HG02973 (cell line): ENCODE data around the gene ELOVL2.
A peak's percentile ranks its signal among the peaks of the same experiment; 100 is the strongest.
"Not testable (repeated sequence)": the region's sequence is repeated elsewhere in the genome, so short reads cannot be mapped to it uniquely, and the experiment has no call there.

Experiments used
- ATAC-seq: cut with Tn5 transposase; IDR thresholded peaks from one replicate; pipeline ENCODE4 v1.9.1; 2021; ENCODE audit warnings: moderate library complexity; ENCODE audit not compliant: unreplicated experiment

ELOVL2 gene

GRCh38 chr6:11043961-11044711 lies at the start of gene ELOVL2:
TSS of gene ELOVL2 (minus strand) at chr6:11044305. CDS start at chr6:11044230, 75 bp downstream.
- ATAC-seq = peak; percentile 60

- ATAC-seq = peak; percentile 13
Observed at GRCh38 chr6:11093376-11093625, 49.2 kb upstream of the ELOVL2 start.

- peak; percentile 32 for ATAC-seq
Observed at GRCh38 chr6:11092668-11093375, 48.7 kb upstream of the ELOVL2 start.

GRCh38 chr6:11091141-11091540 lies 47.0 kb upstream of the ELOVL2 start:
- ATAC-seq = not testable (repeated sequence)

- ATAC-seq = no peak
Observed at GRCh38 chr6:11089695-11090094, 45.6 kb upstream of the ELOVL2 start.

- not testable (repeated sequence) for ATAC-seq
Observed at GRCh38 chr6:11087141-11087812, 43.2 kb upstream of the ELOVL2 start.

GRCh38 chr6:11085758-11086435 lies 41.8 kb upstream of the ELOVL2 start:
- ATAC-seq = no peak

GRCh38 chr6:11083956-11084355 lies 39.9 kb upstream of the ELOVL2 start:
- ATAC-seq = no peak

GRCh38 chr6:11083491-11083890 lies 39.4 kb upstream of the ELOVL2 start:
- ATAC-seq = no peak

GRCh38 chr6:11080296-11080695 lies 36.2 kb upstream of the ELOVL2 start:
- no peak for ATAC-seq

- ATAC-seq = no peak
Observed at GRCh38 chr6:11078266-11078665, 34.2 kb upstream of the ELOVL2 start.

- ATAC-seq = no peak
Observed at GRCh38 chr6:11076540-11076939, 32.4 kb upstream of the ELOVL2 start.

- no peak for ATAC-seq
Observed at GRCh38 chr6:11072101-11072500, 28.0 kb upstream of the ELOVL2 start.

GRCh38 chr6:11069760-11070159 lies 25.7 kb upstream of the ELOVL2 start:
- ATAC-seq = no peak

GRCh38 chr6:11067348-11067747 lies 23.2 kb upstream of the ELOVL2 start:
- ATAC-seq = no peak

GRCh38 chr6:11066505-11067347 lies 22.6 kb upstream of the ELOVL2 start:
- no peak for ATAC-seq

GRCh38 chr6:11065436-11066202 lies 21.5 kb upstream of the ELOVL2 start:
- ATAC-seq = no peak

GRCh38 chr6:11064836-11065235 lies 20.7 kb upstream of the ELOVL2 start:
- no peak for ATAC-seq

GRCh38 chr6:11062715-11063114 lies 18.6 kb upstream of the ELOVL2 start:
- no peak for ATAC-seq

GRCh38 chr6:11062083-11062482 lies 18.0 kb upstream of the ELOVL2 start:
- ATAC-seq = no peak
